ENCODE results near the gene LEF1.

The LEF1 gene

GRCh38 chr4:108109111-108109510, 59.6 kb downstream of the LEF1 start:
- no peak for DNase-seq

DNA sequence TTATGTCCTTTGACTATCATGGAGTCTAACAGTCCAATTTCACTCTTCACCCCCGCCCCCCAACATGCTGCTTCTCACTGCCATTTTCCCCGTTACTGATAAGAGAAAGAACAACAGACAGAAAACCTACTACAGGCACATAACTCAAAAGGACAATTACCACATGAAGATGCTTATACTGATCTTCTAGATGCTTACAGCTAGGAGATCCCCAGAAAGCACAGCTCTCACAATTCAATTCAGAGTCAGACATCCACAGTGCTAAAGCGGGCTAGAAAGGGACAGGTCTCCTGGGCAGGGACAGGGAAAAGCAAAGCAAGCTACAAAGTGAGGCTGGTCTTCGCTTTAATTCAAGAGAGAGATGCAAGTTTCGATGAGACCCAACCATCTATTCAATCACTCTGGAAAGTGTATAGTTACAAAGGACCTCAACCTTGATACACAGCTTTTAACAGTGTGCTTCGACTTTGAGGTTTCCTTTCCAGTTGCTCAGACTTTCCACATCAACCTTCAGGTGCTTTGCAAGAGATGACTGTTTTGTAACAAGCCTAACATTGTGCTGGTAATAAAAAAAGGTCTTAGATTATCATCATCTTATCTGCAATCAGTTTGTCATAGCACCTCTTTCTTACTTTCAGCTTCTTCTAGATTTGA, 60.9 kb downstream of the LEF1 start:
- no peak for DNase-seq

- no peak for DNase-seq
These were observed 61.6 kb downstream of the LEF1 start for GRCh38 chr4:108107101-108107500.

DNA sequence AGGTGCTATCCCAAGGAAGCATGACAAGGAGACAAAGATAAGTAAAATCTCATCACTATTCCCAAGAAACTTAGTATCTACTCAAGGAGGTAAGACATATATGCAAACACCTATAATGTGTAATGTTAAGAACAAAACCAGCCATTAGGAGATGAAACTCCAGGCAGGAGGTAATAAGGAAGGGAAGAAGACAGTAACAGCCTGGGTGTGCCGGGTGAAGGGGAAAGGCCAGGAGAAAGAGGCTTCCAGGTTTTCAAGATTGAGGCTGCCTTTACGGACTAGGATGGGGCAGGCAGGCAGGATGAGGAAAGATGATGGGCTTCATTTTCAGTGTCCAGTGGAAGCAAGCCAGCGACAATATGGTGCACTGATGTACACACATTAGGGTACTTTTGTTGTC, 62.5 kb downstream of the LEF1 start:
- no peak for DNase-seq

- no peak for DNase-seq
These were observed 65.5 kb downstream of the LEF1 start for GRCh38 chr4:108103099-108103862.

DNA sequence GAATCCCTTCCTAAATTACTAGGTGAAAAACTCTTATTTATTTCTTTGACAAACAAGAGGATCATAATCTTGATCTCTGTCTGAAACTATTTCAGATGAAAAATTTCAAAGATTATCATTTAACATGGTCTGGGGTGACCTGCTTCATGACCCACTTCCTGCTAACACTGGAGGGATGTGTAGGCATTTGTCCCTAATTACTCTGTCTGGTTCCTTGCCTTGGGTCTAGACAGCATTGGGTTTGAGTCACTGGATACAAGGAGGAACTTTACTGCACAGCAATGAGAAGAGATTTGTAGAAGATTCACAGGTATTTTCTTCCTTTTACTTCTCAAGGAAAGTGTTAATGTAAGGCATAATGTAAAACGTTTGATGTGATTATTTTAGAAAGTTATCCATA, 67.9 kb downstream of the LEF1 start:
- no peak for DNase-seq

DNA sequence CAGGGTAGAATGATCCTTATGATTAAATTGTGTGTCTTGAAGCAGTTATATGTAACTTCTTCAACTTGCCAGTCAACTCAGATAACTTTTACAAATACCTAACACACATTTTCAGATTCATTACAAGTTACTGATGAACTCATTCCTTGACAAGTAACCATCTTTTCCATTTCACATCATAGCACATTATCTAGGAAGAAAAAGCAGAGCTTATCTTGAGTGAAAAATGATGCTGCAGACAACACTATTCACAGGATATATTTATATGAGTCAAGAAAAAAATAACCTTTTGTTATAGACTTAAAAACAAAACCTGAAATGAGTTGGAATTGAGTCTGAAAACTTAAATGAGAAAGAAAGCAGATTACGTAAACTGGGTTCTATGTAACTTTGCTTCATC, 68.9 kb downstream of the LEF1 start:
- no peak for DNase-seq

- DNase-seq = no peak
These were observed 70.7 kb downstream of the LEF1 start for GRCh38 chr4:108097990-108098553.

DNA sequence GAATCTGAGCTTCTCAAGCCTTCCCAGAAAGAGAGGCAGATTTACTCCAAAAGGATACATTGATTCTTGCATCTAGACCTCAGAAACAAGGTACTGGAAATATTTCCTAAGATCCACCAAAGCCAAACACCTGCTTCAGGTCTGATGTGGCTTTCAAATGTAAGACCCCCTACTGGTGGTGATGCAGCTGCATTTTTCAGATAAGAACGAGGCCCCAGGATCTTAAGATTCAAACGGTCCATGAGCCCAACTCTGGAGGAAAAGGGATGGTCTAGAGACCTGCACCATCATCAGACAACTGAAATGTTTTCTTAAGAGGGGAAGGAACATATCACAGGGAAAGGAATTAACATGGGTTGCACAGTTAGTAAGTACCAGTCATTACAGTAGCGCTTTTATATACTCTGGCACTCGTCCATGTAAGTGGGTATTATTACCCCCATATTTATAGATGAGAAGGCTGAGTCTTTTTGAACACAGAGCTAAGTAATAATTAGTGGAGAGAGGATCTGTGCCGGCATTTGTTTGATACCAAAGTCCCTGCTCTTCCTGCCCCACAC, 73.7 kb downstream of the LEF1 start:
- no peak for DNase-seq

GRCh38 chr4:108094131-108094530, 74.6 kb downstream of the LEF1 start:
- no peak for DNase-seq

GRCh38 chr4:108092288-108092687, 76.4 kb downstream of the LEF1 start:
- no peak for DNase-seq

- no peak for DNase-seq
These were observed 81.3 kb downstream of the LEF1 start for GRCh38 chr4:108087293-108087967.

DNA sequence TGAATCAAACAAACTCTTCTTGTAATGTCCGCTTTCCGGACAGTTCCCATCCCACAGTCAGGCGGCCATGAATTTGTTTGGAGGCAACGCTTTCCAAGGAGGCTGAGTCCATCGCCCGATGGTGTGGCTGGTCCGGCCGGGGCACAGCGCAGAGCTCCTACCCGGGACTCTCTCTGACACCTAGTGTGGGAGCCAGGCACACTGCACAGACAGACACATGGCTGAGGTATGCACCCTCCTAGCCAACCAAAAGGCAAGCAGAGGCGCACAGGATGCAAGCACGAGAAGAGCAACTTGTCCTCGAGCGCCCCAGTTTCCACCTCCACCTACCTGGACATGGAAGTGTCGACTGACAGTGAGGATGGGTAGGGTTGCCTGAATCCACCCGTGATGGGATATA, 87.5 kb downstream of the LEF1 start:
- DNase-seq = peak in 1 of 4 experiments; percentile 30

DNA sequence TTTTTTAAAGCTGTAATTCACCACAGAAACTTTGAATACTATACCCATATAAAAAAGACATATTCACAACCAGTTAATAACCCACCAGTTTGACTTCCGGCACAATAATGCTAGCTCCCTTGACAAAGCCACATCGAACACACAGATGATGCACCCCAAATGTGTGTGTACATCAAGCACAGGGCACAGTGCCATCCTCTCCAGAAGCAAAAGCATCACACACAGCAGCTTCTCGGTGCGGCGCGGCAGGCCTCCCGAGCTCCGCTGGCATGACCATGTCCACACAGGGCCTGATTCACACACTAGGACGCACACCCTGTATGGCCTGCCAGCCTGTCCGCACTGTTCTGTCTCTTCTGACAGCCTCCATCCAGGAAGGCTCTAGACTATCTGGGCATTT, 88.0 kb downstream of the LEF1 start:
- peak in 3 of 4 experiments; percentile 10 to 55 (median 36) for DNase-seq

DNA sequence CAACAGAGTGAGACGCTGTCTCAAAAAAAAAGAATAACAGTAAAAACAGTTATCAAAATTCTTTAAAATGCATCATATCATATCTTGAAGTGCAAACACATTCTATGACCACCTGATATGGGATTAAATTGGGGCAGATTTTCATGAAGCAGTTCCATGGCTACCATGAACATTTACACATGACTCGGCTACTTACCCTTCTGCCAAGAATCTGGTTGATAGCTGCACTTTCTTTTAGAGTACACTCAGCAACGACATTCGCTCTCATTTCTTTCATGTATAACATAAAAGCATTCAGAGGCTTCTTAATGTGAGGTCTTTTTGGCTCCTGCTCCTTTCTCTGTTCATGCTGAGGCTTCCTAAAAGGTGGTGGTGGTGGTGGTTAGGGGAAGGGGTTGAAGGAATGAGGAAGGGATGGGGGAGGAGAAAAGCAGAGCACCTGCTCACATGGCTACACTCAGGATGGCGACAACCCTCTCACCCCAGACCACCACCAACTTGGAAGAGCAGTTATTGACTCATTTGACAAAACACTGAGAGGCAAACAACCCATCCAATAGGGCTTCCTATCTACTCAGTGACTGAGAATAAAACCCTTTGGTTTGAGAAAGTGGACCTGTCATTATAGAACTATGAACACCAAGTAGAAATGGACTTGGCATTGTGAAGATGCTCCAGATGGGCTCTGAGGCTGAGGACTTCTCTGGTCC, 90.6 kb downstream of the LEF1 start:
- no peak for DNase-seq

DNA sequence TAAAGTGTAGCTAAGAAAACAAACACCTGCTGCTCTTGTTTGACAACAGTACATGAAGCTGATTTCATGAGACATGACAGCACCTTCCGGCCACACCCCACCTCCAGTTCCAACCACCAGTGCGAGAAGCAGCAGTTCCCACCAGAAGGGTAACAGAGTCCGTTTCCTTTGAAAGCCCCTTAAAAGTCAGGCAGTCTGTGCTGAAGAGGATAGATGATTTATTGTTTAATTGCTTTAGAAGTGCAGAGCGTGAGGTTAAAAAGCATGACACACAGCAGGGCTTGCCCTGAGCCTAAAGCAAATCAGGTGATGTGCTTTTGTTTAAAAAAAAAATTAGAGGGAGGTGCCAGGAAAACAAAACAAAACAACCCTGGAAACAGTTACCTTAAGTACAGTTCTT, 96.4 kb downstream of the LEF1 start:
- peak in 2 of 4 experiments; percentile 30 to 51 for DNase-seq

- DNase-seq = no peak
These were observed 98.0 kb downstream of the LEF1 start for GRCh38 chr4:108070775-108071174.

GRCh38 chr4:108068442-108068841, 100.3 kb downstream of the LEF1 start:
- no peak for DNase-seq

GRCh38 chr4:108060686-108061321, 107.9 kb downstream of the LEF1 start:
- DNase-seq = no peak

- no peak for DNase-seq
These were observed 108.6 kb downstream of the LEF1 start for GRCh38 chr4:108060164-108060563.

- DNase-seq = no peak
These were observed 109.9 kb downstream of the LEF1 start for GRCh38 chr4:108058685-108059440.

Measured in activated naive CD4-positive, alpha-beta T cell (primary cell).